Subcutaneous abdominal adipose tissue (tissue), 5 donors: ENCODE data around the gene BDH1.
"Not testable (repeated sequence)": the region's sequence is repeated elsewhere in the genome, so short reads cannot be mapped to it uniquely, and the experiment has no call there.

Experiments
- H3K27ac ChIP-seq: one replicate; pipeline ENCODE4 v1.7.0; 2013; ENCODE audit warnings: low read depth, mild to moderate bottlenecking, inconsistent platforms, low read length, moderate library complexity
- H3K27me3 ChIP-seq, 5 donors: one replicate each; pipeline ENCODE4 v1.7.0; 2013; ENCODE audit warnings: low read length in 5 of 5, inconsistent platforms in 1 of 5; ENCODE audit not compliant: control insufficient read depth in 5 of 5, insufficient read depth in 4 of 5
- H3K36me3 ChIP-seq, 5 donors: one replicate each; pipeline ENCODE4 v1.7.0; 2013; ENCODE audit warnings: low read length in 5 of 5; ENCODE audit not compliant: control insufficient read depth in 5 of 5, insufficient read depth in 5 of 5
- H3K4me1 ChIP-seq, 5 donors: one replicate each; pipeline ENCODE4 v1.7.0; 2013; ENCODE audit warnings: low read length in 5 of 5, mild to moderate bottlenecking in 3 of 5, moderate library complexity in 1 of 5; ENCODE audit not compliant: control insufficient read depth in 5 of 5, insufficient read depth in 5 of 5
- H3K4me3 ChIP-seq, 5 donors: one replicate each; pipeline ENCODE4 v1.7.0; 2013; ENCODE audit warnings: low read length in 5 of 5, low read depth in 1 of 5
- H3K9ac ChIP-seq, 5 donors: one replicate each; pipeline ENCODE4 v1.7.0; 2013; ENCODE audit warnings: low read length in 5 of 5, mild to moderate bottlenecking in 4 of 5, moderate library complexity in 3 of 5
- H3K9me3 ChIP-seq, 5 donors: one replicate each; pipeline ENCODE4 v1.7.0; 2013; ENCODE audit warnings: low read length in 5 of 5; ENCODE audit not compliant: control insufficient read depth in 5 of 5
- donor health status: healthy.
- donor health status: healthy.
- donor health status: healthy.
- donor health status: healthy.
- donor health status: healthy.

Gene BDH1, protein sequence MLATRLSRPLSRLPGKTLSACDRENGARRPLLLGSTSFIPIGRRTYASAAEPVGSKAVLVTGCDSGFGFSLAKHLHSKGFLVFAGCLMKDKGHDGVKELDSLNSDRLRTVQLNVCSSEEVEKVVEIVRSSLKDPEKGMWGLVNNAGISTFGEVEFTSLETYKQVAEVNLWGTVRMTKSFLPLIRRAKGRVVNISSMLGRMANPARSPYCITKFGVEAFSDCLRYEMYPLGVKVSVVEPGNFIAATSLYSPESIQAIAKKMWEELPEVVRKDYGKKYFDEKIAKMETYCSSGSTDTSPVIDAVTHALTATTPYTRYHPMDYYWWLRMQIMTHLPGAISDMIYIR

DNA sequence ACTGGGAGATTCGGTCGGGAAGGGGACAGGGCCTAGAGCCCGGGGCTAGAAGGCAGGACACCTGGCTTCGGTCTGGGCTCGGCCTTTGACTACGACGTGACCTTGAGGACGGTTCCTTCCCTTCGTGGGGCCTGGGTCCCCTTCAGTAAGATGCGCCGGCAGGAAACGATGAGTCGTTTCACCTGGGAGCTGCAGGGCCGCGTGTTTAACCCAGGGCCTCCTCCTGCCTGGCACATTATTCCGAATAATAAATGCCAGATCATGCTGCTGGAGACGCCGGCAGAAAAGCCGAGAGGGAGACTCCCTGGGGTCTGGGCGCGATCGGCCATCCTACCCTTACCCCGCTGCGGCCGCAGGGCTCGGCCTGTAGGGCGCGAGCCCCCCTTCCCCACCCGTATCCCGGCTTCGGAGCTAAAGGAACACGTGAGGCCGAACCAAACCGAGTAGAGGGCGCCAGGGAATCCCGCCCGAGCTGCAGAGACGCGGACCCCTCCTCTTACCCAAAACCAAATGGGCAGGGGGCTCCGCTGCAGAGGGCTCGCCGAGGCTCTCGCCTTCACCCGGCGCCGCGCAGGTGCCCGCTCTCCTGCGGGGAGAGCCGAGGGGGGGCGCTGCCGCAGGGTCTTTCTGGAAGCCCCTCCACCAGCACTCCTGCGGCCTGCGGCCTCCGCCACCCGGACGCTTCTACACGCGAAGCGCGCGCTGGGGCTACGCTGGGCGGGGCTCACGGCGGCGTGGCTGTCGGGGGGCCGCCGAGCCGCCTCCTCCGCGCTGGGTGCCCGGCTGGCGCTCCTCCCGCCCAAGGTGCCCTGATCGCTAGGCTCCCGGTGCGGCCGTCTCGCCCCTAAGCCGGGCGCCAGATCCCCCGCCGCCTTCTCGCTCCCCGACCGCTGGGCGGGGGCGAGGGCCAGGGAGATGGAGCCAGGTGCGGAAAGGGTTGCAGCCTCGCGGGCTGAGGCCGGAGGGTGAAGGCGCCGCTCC lies at the start of gene BDH1:
Gene BDH1, minus strand, starts transcription at position 688 of the 981 bp plus-strand sequence. CDS start 9,525 bp downstream, outside the sequence.
- no peaks in the 10 kb centered on the region for H3K27me3 ChIP-seq
- peak within 1 kb of the TSS in 4 of 5 donors; percentile 71 to 76 (median 74) for H3K9ac ChIP-seq
- H3K36me3 ChIP-seq: no peaks in the 10 kb centered on the region
- no peaks in the 10 kb centered on the region for H3K9me3 ChIP-seq
- H3K4me1 ChIP-seq: peaks cover 4 to 31% (median 29%) of the 10 kb centered on the region in 5 donors
- peak within 1 kb of the TSS; percentile 57 for H3K27ac ChIP-seq
- H3K4me3 ChIP-seq: peak within 1 kb of the TSS; percentile 86 to 95 (median 90)

GRCh38 chr3:197603317-197603933 lies 47.7 kb upstream of the BDH1 start:
- Histone ChIP-seq H3K36me3 (peaks cover 10 to 49% (median 39%) of the 10 kb centered on the region in 5 donors), H3K4me3 (no peak overlapping the region), H3K4me1 (peaks cover 0 to 19% (median 9%) of the 10 kb centered on the region in 5 donors), H3K9me3 (no peaks in the 10 kb centered on the region), H3K9ac (no peak overlapping the region), H3K27ac (no peak overlapping the region), H3K27me3 (no peaks in the 10 kb centered on the region)

DNA sequence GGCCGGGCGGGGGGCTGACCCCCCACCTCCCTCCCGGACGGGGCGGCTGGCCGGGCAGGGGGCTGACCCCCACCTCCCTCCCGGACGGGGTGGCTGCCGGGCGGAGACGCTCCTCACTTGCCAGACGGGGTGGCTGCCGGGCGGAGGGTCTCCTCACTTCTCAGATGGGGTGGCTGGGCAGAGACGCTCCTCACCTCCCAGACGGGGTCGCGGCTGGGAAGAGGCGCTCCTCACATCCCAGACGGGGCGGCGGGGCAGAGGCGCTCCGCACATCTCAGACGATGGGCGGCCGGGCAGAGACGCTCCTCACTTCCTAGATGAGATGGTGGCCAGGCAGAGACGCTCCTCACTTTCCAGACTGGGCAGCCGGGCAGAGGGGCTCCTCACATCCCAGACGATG lies 46.6 kb upstream of the BDH1 start:
- H3K27ac ChIP-seq, H3K9ac ChIP-seq, H3K4me3 ChIP-seq, H3K9me3 ChIP-seq, H3K27me3 ChIP-seq: not testable (repeated sequence)
- H3K4me1 ChIP-seq: peaks cover 0 to 19% (median 9%) of the 10 kb centered on the region in 5 donors
- H3K36me3 ChIP-seq: peaks cover 3 to 38% (median 28%) of the 10 kb centered on the region in 5 donors

DNA sequence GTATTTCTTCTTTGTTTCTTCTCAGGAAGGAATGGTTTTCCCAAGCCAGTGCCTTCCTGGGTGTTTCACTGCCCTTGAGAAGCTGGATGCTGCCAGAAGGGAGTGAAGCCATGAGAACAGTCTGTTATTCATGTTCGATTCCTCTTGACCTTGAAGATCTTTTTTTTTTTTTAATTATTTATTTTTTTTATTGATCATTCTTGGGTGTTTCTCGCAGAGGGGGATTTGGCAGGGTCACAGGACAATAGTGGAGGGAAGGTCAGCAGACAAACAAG lies 45.7 kb upstream of the BDH1 start:
- H3K9ac ChIP-seq, H3K9me3 ChIP-seq, H3K27me3 ChIP-seq, H3K27ac ChIP-seq, H3K4me3 ChIP-seq: not testable (repeated sequence)
- Histone ChIP-seq H3K4me1 (peaks cover 0 to 19% (median 9%) of the 10 kb centered on the region in 5 donors), H3K36me3 (peaks cover 0 to 30% (median 20%) of the 10 kb centered on the region in 5 donors)

DNA sequence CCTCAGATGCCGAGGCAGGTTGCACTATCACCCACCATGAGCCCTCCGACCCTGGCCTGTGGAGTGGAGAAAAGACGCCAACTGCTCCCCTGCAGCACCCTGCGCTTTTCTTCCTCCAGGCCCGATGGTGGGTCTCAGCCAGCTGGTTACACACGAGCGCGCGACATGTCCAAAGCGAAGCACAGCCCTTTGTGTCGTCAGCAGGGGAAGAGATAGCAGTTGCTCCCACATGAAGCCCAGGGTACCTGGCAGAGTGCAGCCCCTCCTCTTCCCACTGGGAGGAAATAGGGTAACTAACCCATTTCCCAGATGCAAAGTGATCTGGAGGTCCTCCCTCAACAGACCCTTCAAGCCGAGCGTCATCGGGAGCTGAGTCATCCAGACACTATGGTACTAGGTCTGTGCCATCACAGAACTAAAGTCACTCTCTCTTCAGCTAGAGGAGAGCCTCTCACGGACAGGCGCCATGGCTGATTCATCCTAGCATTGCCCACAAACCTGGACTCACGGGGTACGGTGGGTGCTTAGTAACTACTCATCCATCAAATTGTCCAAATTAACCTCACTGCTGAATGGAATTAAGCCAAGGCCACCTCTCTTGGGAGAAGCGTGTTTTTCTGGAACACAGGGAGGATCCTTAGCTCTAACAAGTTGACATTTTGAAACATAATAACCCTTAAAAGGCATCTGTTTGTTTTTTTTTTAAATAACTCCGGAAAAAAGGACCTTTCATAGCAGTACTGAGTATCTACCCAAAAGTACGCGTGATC lies 45.2 kb upstream of the BDH1 start:
- Histone ChIP-seq H3K36me3 (peaks cover 0 to 25% (median 16%) of the 10 kb centered on the region in 5 donors), H3K9ac (no peak overlapping the region), H3K27me3 (no peaks in the 10 kb centered on the region), H3K9me3 (no peaks in the 10 kb centered on the region), H3K27ac (no peak overlapping the region), H3K4me3 (no peak overlapping the region), H3K4me1 (peaks cover 0 to 19% (median 9%) of the 10 kb centered on the region in 5 donors)

GRCh38 chr3:197599089-197599765 lies 43.5 kb upstream of the BDH1 start:
- H3K27ac ChIP-seq: no peak overlapping the region
- peaks cover 0 to 17% (median 10%) of the 10 kb centered on the region in 5 donors for H3K36me3 ChIP-seq
- peaks cover 0 to 23% (median 15%) of the 10 kb centered on the region in 5 donors for H3K4me1 ChIP-seq
- H3K9me3 ChIP-seq: no peaks in the 10 kb centered on the region
- no peaks in the 10 kb centered on the region for H3K27me3 ChIP-seq
- peak overlapping the region in 1 of 5 donors; percentile 2 for H3K9ac ChIP-seq
- no peak overlapping the region for H3K4me3 ChIP-seq

DNA sequence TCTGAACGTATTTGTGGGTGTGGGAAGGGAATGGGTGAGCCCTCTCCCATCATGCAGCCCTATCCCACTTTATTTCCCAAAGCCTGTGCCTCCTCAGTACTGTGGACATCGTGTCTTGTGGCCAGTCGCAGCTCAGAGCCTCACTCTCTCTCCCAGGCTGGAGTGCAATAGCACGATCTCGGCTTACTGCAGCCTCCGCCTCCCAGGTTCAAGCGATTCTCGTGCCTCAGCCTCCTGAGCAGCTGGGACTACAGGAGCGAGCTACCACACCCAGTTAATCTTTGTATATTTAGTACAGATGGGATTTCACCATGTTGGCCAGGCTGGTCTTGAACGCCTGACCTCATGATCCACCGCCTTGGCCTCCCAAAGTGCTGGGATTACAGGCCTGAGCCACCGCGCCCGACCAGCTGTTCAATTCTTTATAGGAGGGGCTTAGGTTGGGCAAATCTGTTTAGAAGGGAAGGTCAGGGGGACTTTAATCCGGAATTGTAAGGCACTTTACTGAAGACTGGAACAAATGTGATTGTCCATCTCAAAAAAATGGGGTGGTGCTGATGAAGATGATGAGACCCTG lies 42.7 kb upstream of the BDH1 start:
- Histone ChIP-seq H3K27ac (no peak overlapping the region), H3K36me3 (peaks cover 0 to 10% (median 3%) of the 10 kb centered on the region in 5 donors), H3K4me3 (no peak overlapping the region), H3K4me1 (peaks cover 0 to 23% (median 15%) of the 10 kb centered on the region in 5 donors), H3K9ac (peak overlapping the region in 1 of 5 donors; percentile 43), H3K27me3 (no peaks in the 10 kb centered on the region), H3K9me3 (no peaks in the 10 kb centered on the region)

DNA sequence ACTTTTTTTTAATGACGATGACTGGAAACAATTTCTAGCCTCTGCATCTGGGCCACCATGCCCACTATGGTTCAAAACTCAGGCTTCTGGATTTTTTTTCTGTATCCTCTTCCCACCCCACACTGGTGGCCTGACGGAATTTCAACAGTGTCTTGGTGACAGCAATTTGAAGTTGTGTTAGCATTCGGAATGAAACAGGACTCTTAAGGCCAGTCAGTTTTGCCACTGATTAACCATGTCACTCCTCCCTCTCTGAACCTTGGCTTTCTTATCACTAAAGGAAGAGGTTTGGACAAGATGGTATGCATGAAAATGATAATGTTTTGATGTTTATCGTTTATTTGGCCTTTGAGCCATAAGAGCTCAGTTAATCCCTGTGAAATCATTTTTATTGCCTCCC lies 41.6 kb upstream of the BDH1 start:
- no peak overlapping the region for H3K27ac ChIP-seq
- H3K4me3 ChIP-seq: no peak overlapping the region

More for the DNA sequence above, 41.6 kb upstream of the BDH1 start:
- H3K4me1 ChIP-seq: peaks cover 0 to 23% (median 15%) of the 10 kb centered on the region in 5 donors
- H3K9me3 ChIP-seq: no peaks in the 10 kb centered on the region
- no peaks in the 10 kb centered on the region for H3K27me3 ChIP-seq
- H3K9ac ChIP-seq: no peak overlapping the region
- H3K36me3 ChIP-seq: peaks cover 0 to 5% (median 0%) of the 10 kb centered on the region in 5 donors
